Thoracic aorta (tissue), 2 donors: ENCODE measurements around the gene PTPRN2. TPM values are rescaled to one million over a fixed set of nuclear protein-coding genes. Genes with fewer than 3 reads are reported as not detected.
"Not testable (repeated sequence)": the region's sequence is repeated elsewhere in the genome, so short reads cannot be mapped to it uniquely, and the experiment has no call there.

Experiments
- ATAC-seq: fragments of 150-250 bp; one replicate; pipeline ENCODE4 v1.8.0; 2017; ENCODE audit warnings: low read depth; ENCODE audit not compliant: insufficient number of reproducible peaks, low FRiP score
- DNase-seq: peaks from one replicate; pipeline ENCODE4 v3.0.0-alpha.2; 2020; ENCODE audit warnings: low spot score
- H3K27ac ChIP-seq, 2 donors: fragments of 200-600 bp; sonication (generic); 1 replicate in 1 of 2; 2 replicates in 1 of 2; pipeline ENCODE4 v1.5.1; 2016; ENCODE audit warnings: mild to moderate bottlenecking in 2 of 2, moderate library complexity in 2 of 2
- H3K27me3 ChIP-seq: fragments of 200-600 bp; sonication (generic); replicated peaks from 2 replicates; pipeline ENCODE4 v1.6.0; 2016; ENCODE audit warnings: mild to moderate bottlenecking; ENCODE audit not compliant: insufficient read depth
- H3K36me3 ChIP-seq: fragments of 200-600 bp; sonication (generic); one replicate; pipeline ENCODE4 v1.5.1; 2016
- H3K4me1 ChIP-seq, 2 donors: fragments of 200-600 bp; sonication (generic); 1 replicate in 1 of 2; 2 replicates in 1 of 2; pipeline versions ENCODE4 v1.5.1 to v1.6.0; 2016; ENCODE audit warnings: low read depth in 2 of 2, mild to moderate bottlenecking in 1 of 2; ENCODE audit not compliant: control insufficient read depth in 1 of 2
- H3K4me3 ChIP-seq: fragments of 200-600 bp; sonication (generic); 2 replicates; pipeline ENCODE4 v1.5.1; 2016; ENCODE audit warnings: mild to moderate bottlenecking
- H3K9me3 ChIP-seq: fragments of 200-600 bp; sonication (generic); 2 replicates; pipeline ENCODE4 v1.5.1; 2016
- total RNA-seq, 2 donors: library from RNA; depleted of rRNA; stranded (reverse); fragments of >200 nt; gene quantifications; one replicate each; pipeline versions ENCODE4 v1.1.0 to v1.2.3, GENCODE V29; 2016
- TF ChIP-seq, protein P1 (sequence below): fragments of 200-600 bp; sonication (generic); IDR thresholded peaks from one replicate; pipeline ENCODE4 v1.5.1; 2019; ENCODE audit warnings: antibody characterized with exemption

The PTPRN2 gene
- total RNA-seq, 2 donors from 2014 or later = 2.2 to 3.1 TPM

DNA sequence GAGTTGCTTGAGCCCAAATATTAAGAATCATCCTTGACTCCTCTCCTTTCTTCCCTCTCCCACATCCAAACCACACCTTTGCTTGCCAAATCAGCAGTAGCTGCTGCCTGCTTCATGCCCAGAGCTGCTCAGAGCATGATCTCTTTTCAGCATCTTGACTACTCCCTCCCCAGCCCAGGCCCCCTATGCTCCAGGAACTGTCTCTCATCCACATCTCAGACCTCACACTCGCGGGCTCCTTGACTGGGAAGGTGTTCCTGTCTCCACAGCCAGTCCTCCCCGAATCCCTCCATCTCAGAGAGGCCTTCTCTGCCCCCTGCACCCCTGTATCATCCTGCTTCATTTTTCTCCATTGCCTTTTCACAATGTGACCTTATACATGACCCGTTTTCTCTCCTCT, 1093.8 kb downstream of the PTPRN2 start:
- H3K27me3 ChIP-seq = no peaks in the 10 kb centered on the region
- no peak overlapping the region for H3K4me3 ChIP-seq
- no peaks in the 10 kb centered on the region for H3K36me3 ChIP-seq
- ATAC-seq = no peak
- H3K9me3 ChIP-seq = no peaks in the 10 kb centered on the region
- no peak for DNase-seq
- H3K27ac ChIP-seq = no peak overlapping the region
- TF ChIP-seq, protein P1, sequence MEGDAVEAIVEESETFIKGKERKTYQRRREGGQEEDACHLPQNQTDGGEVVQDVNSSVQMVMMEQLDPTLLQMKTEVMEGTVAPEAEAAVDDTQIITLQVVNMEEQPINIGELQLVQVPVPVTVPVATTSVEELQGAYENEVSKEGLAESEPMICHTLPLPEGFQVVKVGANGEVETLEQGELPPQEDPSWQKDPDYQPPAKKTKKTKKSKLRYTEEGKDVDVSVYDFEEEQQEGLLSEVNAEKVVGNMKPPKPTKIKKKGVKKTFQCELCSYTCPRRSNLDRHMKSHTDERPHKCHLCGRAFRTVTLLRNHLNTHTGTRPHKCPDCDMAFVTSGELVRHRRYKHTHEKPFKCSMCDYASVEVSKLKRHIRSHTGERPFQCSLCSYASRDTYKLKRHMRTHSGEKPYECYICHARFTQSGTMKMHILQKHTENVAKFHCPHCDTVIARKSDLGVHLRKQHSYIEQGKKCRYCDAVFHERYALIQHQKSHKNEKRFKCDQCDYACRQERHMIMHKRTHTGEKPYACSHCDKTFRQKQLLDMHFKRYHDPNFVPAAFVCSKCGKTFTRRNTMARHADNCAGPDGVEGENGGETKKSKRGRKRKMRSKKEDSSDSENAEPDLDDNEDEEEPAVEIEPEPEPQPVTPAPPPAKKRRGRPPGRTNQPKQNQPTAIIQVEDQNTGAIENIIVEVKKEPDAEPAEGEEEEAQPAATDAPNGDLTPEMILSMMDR = no peak
- no peaks in the 10 kb centered on the region for H3K4me1 ChIP-seq

DNA sequence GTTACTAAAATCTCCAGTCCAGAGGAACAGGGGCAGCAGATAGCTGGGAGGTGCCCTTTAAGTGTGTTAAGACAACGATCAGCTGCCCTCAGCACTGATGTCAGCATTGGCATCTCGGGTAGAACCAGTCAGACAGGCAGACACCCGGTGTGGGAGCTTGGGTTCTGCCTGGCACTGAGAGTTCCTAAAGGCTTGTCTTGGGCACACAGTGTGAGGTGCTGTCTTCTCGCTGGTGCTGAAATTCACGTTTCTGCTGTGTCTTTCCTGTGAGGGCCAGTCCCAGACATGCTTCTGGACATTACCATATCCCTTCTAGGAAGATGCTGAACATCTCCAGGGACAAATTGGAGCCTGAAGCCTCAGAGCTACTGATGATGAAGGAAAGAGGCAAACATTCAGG, 1094.6 kb downstream of the PTPRN2 start:
- no peaks in the 10 kb centered on the region for H3K4me1 ChIP-seq
- H3K4me3 ChIP-seq = no peak overlapping the region
- DNase-seq (no peak), ATAC-seq (no peak)
- no peaks in the 10 kb centered on the region for H3K27me3 ChIP-seq
- H3K36me3 ChIP-seq = no peaks in the 10 kb centered on the region
- H3K9me3 ChIP-seq = no peaks in the 10 kb centered on the region
- no peak overlapping the region for H3K27ac ChIP-seq
- TF ChIP-seq, protein P1 = no peak

DNA sequence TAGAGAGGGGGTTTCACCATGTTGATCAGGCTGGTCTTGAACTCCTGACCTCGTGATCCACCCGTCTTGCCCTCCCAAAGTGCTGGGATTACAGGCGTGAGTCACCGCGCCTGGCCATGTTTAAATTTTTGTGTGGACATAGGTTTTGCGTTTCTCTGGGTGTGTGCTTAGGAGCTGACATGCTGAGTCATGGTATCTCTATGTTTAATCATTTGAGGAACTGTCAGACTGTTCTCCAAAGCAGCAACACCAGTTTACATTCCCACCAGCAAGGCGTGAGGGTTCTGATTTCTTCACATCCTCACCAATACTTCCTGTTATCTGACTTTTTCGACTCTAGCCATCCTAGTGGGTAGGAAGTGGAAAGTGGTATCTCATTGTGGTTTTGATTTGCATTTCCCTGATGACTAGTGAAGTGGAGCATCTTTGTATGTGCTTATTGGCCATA, 1097.1 kb downstream of the PTPRN2 start:
- ATAC-seq = no peak

DNA sequence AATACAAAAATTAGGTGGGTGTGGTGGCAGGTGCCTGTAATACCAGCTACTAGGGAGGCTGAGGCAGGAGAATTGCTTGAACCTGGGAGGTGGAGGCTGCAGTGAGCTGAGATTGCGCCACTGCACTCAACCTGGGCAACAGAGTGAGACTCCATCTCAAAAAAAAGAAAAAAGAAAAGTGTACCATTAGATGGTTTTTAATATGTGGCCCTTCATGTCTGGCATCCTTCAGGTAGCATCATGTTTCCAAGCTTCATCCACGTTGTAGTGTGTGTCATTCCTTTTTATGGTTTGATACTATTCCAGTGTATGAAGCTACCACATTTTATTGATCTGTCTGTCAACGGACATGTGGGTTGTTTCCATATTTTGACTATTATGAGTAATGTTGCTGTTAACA, 1097.8 kb downstream of the PTPRN2 start:
- not testable (repeated sequence) for H3K27me3 ChIP-seq, ATAC-seq, H3K4me1 ChIP-seq, H3K27ac ChIP-seq, H3K36me3 ChIP-seq, H3K4me3 ChIP-seq, DNase-seq, H3K9me3 ChIP-seq

More for the DNA sequence above, 1097.1 kb downstream of the PTPRN2 start:
- TF ChIP-seq, protein P1 = no peak
- Histone ChIP-seq H3K27me3 (no peaks in the 10 kb centered on the region), H3K4me3 (no peak overlapping the region), H3K4me1 (no peaks in the 10 kb centered on the region), H3K36me3 (no peaks in the 10 kb centered on the region), H3K9me3 (no peaks in the 10 kb centered on the region), H3K27ac (no peak overlapping the region)
- no peak for DNase-seq

Other genes with a start within 250 kb of the PTPRN2 start
- 1 to 10 TPM; 4.1 to 8.4 TPM for gene NCAPG2, start 117.0 kb upstream of the PTPRN2 start, total RNA-seq
- 100 to 1,000 TPM; 196 to 218 TPM for gene ESYT2, start 241.7 kb upstream of the PTPRN2 start, total RNA-seq